ENCODE data around the gene AMELY. TPM values are rescaled to one million over a fixed set of nuclear protein-coding genes. Genes with fewer than 3 reads are reported as not detected.
A peak's percentile ranks its signal among the peaks of the same experiment; 100 is the strongest.

Gene AMELY
- total RNA-seq, 4 donors from 2014 or later, result not detected

DNA sequence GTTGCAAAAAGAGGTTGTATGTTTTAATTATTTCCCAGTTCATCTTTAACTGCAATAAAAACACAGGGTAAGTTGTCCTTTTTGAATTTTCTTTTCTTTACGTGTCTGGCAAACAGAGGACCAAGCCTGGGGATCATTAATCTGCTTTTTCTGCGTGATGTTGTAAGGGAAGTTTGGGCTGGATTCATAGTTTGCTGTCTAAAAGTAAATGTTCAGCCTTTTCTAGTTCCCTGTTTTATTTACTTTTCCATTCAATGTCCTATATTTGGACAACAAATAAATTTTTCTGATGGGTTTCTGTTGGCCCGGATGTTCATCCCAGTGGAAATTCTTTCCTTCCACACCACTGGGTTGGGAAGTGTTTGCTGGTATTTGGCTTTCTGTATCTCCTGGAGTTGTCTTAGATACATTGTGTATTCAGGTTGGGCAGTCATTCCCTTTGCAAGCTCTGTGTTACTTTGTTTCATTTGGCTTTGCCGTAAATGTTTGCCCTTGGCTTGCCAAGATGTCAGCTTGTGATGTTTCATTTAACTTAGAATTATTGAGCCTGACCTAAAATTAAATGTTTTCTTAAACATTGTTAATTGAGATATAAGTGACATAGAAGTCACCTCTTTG, 20.3 kb upstream of the AMELY start:
- DNase-seq, result no peak
- Histone ChIP-seq H3K4me3 (no peak overlapping the region), H3K4me1 (no peaks in the 10 kb centered on the region), H3K27me3 (no peaks in the 10 kb centered on the region), H3K36me3 (no peaks in the 10 kb centered on the region), H3K9me3 (no peaks in the 10 kb centered on the region), H3K27ac (no peak overlapping the region)
- ATAC-seq, result no peak
- intact Hi-C loops (cut with DNase I; ENCODE audit: low total_unique reads) (no loop called here), in situ Hi-C loops (cut with MboI; ENCODE audit: low sequenced_read_pairs in 4 of 4) (no loop called here)
- TF ChIP-seq, protein P1, sequence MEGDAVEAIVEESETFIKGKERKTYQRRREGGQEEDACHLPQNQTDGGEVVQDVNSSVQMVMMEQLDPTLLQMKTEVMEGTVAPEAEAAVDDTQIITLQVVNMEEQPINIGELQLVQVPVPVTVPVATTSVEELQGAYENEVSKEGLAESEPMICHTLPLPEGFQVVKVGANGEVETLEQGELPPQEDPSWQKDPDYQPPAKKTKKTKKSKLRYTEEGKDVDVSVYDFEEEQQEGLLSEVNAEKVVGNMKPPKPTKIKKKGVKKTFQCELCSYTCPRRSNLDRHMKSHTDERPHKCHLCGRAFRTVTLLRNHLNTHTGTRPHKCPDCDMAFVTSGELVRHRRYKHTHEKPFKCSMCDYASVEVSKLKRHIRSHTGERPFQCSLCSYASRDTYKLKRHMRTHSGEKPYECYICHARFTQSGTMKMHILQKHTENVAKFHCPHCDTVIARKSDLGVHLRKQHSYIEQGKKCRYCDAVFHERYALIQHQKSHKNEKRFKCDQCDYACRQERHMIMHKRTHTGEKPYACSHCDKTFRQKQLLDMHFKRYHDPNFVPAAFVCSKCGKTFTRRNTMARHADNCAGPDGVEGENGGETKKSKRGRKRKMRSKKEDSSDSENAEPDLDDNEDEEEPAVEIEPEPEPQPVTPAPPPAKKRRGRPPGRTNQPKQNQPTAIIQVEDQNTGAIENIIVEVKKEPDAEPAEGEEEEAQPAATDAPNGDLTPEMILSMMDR (IDR thresholded peaks at IDR 0.05 in 4 of 5, conservative IDR thresholded peaks at IDR 0.05 in 1 of 5), result no peak
- TF ChIP-seq POLR2A (IDR thresholded peaks at IDR 0.05), result no peak

DNA sequence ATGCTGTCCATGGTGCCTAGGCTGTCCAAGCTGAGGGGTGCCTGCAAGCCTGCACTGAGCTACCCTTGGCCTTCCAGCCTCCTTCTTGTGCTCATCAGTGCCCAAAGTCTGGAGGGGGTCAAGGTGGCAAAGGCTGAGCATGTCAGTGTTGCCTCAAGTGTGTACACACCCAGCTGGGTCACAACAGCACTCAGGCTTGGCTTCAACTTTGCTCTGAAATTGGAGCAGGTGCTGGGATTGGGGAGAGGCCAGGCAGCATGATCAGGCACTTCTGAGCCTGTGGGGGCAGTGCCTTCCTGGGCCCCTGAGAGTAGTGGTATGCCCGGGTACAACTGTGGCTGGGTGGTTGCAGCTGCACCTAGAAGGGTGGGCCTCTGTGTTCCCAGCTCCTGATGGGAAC, 17.7 kb upstream of the AMELY start:
- DNase-seq (peak in 1 of 2 donors; percentile 63), ATAC-seq (peak; percentile 86 to 88)
- peak overlapping the region in 2 of 4 donors; percentile 69 to 70 for H3K27ac ChIP-seq
- H3K9me3 ChIP-seq, result no peaks in the 10 kb centered on the region
- TF ChIP-seq, protein P1 (IDR thresholded peaks at IDR 0.05 in 4 of 5, conservative IDR thresholded peaks at IDR 0.05 in 1 of 5), result no peak
- TF ChIP-seq POLR2A (IDR thresholded peaks at IDR 0.05), result no peak
- no peak overlapping the region for H3K4me3 ChIP-seq
- H3K4me1 ChIP-seq, result no peaks in the 10 kb centered on the region
- no peaks in the 10 kb centered on the region for H3K27me3 ChIP-seq
- in situ Hi-C loops (cut with MboI; ENCODE audit: low sequenced_read_pairs in 4 of 4) (no loop called here), intact Hi-C loops (cut with DNase I; ENCODE audit: low total_unique reads) (no loop called here)
- H3K36me3 ChIP-seq, result no peaks in the 10 kb centered on the region

DNA sequence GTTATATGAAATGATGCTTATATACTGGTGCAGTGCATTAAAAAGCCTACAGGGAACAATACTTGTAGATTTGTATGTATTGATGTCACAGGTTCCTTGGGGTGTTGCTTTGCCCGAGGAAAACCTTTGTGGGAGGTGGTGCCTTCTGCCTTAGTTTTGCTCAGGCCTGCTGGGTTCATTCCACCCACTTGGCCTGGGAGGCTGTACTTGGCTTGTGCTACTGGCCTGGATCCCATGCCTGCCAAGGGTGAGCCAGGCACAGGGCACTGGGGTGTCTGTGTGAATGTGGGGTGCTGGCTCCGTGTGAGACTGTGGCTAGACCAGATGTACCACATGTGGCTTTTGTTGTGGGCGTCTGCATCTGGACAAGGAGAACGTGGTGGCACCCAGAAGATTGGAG, 16.7 kb upstream of the AMELY start:
- Histone ChIP-seq H3K27ac (peak overlapping the region in 2 of 4 donors; percentile 69 to 70), H3K4me1 (no peaks in the 10 kb centered on the region), H3K36me3 (no peaks in the 10 kb centered on the region), H3K27me3 (no peaks in the 10 kb centered on the region), H3K9me3 (no peaks in the 10 kb centered on the region), H3K4me3 (no peak overlapping the region)
- TF ChIP-seq POLR2A (IDR thresholded peaks at IDR 0.05), result no peak
- TF ChIP-seq, protein P1 (IDR thresholded peaks at IDR 0.05 in 4 of 5, conservative IDR thresholded peaks at IDR 0.05 in 1 of 5), result no peak
- in situ Hi-C loops (cut with MboI; ENCODE audit: low sequenced_read_pairs in 4 of 4) (no loop called here), intact Hi-C loops (cut with DNase I; ENCODE audit: low total_unique reads) (no loop called here)
- ATAC-seq, result no peak
- no peak for DNase-seq

DNA sequence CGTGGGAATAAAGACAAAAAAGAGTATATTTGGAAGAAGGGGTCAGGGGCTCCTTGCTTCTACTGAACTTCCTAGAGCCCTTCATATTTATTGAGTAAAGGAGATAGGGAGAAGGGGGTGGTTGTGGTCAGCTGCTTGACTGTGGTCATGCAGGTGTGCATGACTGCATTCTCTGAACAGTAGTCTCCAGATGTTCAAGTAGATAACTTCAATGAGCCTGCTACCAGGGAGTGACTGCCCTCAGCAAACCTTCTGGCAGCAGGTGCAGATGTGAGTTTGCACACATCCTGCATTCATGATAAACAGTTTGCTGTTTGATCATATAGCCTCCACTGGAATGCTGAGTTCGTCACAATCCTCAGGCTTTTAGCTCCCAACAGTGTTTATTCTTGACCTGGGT, 9.5 kb upstream of the AMELY start:
- ATAC-seq, result no peak
- Histone ChIP-seq H3K4me1 (no peaks in the 10 kb centered on the region), H3K9me3 (no peaks in the 10 kb centered on the region), H3K27ac (no peak overlapping the region), H3K36me3 (no peaks in the 10 kb centered on the region), H3K4me3 (no peak overlapping the region), H3K27me3 (no peaks in the 10 kb centered on the region)
- in situ Hi-C loops (cut with MboI; ENCODE audit: low sequenced_read_pairs in 4 of 4) (no loop called here), intact Hi-C loops (cut with DNase I; ENCODE audit: low total_unique reads) (no loop called here)
- no peak for TF ChIP-seq POLR2A (IDR thresholded peaks at IDR 0.05)
- TF ChIP-seq, protein P1 (IDR thresholded peaks at IDR 0.05 in 4 of 5, conservative IDR thresholded peaks at IDR 0.05 in 1 of 5), result no peak
- no peak for DNase-seq

DNA sequence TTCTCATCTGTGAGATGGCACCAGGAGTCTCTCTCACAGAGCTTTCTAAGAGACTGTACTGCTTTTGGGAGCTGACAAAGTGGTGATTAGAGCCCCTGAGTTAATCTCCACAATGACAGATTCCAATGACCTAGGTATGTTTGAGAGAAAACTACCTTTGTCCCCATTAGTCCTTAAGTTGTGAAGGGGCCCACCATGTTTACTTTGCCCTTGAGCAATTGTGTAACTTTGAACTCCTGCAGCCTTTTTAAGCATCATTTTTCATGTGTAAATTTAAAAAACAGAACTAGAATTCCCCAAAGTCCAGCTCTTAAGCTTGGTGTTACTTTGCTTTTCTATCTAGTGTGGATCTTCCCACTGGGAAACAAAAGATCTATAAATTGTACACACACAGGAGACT, 1.8 kb upstream of the AMELY start:
- intact Hi-C loops (cut with DNase I; ENCODE audit: low total_unique reads), result no loop called here
- TF ChIP-seq, protein P1 (IDR thresholded peaks at IDR 0.05 in 4 of 5, conservative IDR thresholded peaks at IDR 0.05 in 1 of 5), result no peak
- no peak for TF ChIP-seq POLR2A (IDR thresholded peaks at IDR 0.05)

More for the DNA sequence above, 1.8 kb upstream of the AMELY start:
- DNase-seq (no peak), ATAC-seq (no peak)
- Histone ChIP-seq H3K4me1 (no peaks in the 10 kb centered on the region), H3K4me3 (no peak overlapping the region), H3K9me3 (no peaks in the 10 kb centered on the region), H3K27me3 (no peaks in the 10 kb centered on the region), H3K36me3 (no peaks in the 10 kb centered on the region), H3K27ac (no peak overlapping the region)
- in situ Hi-C loops (cut with MboI; ENCODE audit: low sequenced_read_pairs in 4 of 4), result no loop called here
